GM21786 (cell line): ENCODE results near the gene YBX2.
"Not testable (repeated sequence)": the region's sequence is repeated elsewhere in the genome, so short reads cannot be mapped to it uniquely, and the experiment has no call there.

Source experiments
- ATAC-seq: cut with Tn5 transposase; IDR thresholded peaks from one replicate; pipeline ENCODE4 v1.9.1; 2021; ENCODE audit not compliant: unreplicated experiment

Gene YBX2

DNA sequence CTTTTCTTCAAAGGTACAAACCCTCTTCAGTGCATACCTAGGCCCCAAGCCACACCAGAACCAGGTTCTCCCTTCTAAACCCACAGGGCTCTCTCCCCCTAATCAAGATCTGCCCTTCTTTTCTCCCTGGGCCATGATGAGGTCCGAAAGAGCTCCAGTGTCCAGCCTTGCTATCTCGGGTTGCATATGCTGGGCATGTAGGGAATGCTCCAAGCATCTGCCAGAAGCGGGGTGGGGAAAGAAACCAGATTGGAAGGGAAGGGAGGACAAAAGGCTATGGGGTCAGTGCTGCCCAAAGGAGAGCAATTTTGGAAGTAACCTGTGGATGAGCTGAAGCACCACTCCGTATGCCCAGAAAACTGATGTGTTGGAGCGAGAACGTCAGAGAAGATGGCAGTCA lies 45.2 kb downstream of the YBX2 start:
- no peak for ATAC-seq

DNA sequence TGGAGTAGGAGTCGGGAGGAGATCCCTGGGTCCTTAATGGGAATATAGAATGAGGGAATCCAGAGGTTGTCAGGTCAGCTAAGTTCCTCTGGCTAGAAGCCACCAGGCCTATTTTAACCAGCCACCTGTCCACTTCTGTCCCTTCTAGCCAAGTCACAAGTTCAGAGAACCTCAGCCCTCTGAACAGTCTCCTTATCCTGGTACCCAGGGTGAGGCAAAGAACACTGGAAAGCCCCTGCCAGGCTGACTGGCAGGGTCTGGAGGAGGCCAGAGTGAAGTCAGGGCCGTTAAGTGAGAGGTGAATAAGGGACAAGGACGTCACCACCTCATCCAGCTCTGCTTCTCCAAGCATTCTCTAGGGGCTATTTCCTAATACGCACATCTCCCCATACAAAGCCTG lies 45.6 kb downstream of the YBX2 start:
- ATAC-seq, result no peak

DNA sequence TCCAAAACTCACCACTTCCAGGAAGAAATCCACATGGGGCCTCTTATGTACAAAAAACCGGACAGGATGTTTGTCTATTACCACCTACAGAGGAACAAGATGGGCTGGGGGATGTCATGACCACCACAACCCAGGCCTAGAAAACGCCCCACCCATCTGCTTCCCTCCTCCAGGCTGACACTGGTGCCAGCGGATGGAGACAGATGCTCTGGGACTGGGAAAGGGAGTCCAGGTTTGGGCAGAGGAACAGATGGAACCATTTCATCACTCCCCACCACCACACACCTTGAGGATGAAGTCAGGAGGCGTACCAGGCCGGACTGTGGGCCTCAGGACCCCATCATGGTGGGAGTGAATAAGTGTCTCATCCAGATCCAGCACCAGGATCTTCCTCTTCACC lies 47.7 kb downstream of the YBX2 start:
- no peak for ATAC-seq

DNA sequence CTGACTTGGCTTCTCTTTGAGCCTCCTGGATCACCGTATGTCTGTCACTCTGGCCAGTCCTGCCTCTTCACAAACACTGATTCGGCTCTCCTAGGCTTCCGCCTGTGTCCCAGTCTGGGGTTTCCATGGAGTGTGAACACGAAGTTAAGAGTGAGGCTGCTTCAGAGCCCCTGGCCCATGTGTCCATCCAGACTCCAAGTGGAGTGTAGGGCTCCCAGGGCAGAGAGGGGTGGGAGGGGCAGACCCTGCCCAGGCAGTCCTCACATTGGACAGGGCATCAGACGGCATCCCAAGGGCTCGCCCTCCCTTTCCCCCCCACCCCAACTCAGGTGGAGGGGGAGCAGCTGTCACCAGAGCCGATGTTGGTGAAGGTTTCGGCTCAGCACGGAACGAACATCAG lies 50.6 kb downstream of the YBX2 start:
- not testable (repeated sequence) for ATAC-seq

- no peak for ATAC-seq
These were observed 51.0 kb downstream of the YBX2 start for GRCh38 chr17:7243453-7243729.

DNA sequence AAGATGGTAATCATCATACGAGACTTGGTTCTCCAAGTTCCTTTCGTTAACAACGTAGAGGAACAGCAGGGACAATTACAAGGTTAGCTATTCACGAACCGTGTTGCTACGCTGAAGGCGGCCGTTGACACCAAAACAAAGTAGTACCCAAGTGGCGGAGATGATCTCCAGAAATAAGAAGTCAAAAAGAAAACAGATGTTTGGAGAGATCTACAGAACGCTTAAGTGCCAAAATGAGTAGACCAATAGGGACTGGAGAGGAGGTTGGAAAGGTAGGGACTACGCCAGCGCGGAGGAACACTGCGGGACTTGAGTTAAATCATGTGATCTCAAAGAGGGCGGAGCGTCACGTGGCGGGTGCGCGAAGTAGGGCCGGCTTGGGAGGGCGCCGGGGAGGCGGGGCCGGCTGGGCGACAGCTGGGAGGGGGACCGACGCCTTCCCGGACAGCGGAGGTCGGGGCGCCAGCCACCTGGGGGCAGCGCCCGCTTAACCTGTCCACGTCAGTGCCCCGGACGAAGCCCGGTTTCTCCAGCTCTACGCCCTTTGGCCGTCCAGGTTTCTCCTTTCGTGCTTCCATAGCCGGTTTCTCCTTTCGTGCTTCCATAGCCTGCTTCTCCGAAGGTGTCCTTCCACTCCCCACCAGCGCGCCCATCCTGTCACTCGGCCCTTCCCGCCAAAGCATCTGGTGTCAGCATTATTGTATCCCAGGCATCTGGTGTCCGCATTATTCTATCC lies 51.6 kb downstream of the YBX2 start:
- peak; percentile 34 for ATAC-seq

GRCh38 chr17:7241783-7242716 lies 52.4 kb downstream of the YBX2 start, which contains the start of gene GABARAP:
GABARAP (minus strand) TSS chr17:7242449; CDS start chr17:7242330, 119 bp downstream.
- no peak for ATAC-seq

DNA sequence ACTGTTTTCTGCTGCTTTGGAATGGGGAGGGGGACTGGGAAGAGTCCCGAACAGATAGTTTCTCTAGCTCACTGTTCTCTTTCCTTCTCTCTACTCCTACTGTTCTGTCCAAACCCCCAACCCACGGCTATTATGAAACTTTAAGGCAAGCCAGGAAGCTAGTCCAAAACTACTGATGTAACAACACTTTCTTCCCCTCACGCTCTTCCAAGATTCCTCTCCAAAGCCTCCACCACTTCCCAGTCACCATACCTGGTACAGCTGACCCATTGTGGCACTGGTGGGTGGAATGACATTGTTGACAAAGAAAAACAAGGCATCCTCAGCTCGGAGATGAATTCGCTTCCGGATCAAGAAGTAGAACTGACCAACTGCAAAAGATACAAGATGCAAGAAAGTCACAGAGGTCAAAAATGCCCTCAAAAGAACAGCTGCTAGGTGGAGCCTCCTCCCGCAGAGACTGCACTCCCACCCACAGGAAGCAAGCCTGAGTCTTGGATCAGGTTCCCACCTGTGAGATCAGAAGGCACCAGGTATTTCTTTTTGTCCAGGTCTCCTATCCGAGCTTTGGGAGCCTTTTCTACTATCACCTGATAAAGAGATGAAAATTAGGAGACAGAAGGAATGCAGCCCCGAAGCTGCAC lies 53.2 kb downstream of the YBX2 start:
- no peak for ATAC-seq

DNA sequence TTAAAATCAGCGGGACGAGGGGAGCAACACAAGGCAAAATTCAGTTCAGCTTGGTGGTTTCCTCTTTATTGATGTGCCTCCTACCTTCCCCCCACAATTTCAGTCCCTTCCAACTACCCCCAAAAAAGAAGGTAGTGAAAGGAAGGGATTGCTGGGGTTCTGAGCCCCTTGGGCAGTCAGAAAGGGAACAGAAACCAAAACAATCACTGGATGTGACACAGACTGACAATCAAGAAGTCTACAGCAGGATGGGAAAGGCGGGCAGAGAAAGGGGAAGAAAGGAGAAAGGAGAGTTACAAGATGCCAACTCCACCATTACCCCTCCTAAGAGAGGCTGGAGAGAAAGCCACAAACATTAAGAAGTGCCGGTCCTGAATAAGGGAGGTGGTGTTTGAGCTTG lies 54.1 kb downstream of the YBX2 start:
- no peak for ATAC-seq

GRCh38 chr17:7239091-7240027 lies 55.1 kb downstream of the YBX2 start, which contains the start of gene PHF23:
PHF23 (minus strand) TSS chr17:7239457; CDS start chr17:7239279, 178 bp downstream.
- peak; percentile 55 for ATAC-seq

- ATAC-seq, result no peak
These were observed 55.9 kb downstream of the YBX2 start for GRCh38 chr17:7238420-7239090.
